ENCODE data around the gene RPS6KA2. TPM values are rescaled to one million over a fixed set of nuclear protein-coding genes. Genes with fewer than 3 reads are reported as not detected.

RPS6KA2 gene
- total and polyA plus RNA-seq, 2 donors (not counting 3 experiments of a cell fraction or from before 2014, with no cell fraction given), result 54.5 to 75.8 TPM

DNA sequence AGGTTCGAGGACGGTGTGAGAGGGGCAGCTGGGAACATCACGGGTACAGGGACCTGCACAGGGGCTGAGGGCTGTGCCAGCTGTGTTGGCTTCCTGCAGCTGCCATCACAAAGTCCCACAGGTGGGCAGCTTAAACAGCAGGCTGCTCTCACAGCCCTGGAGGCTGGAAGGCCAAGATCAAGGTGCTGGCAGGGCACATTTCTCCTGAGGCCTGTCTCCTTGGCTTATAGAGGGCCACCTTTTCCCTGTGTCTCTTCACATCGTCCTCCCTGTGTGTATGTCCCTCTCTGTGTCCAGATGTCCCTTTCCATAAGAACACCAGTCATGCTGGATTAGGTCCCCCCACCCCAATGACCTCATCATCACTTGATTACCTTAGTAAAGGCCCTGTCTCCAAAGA, 229.2 kb downstream of the RPS6KA2 start:
- ChIA-PET CTCF (interaction anchor here (4.6 to 5.9 kb wide), 2 partner anchors 88 to 121 kb away, joined by 125 to 158 read pairs; partner anchors contain the start of gene PRR18), POLR2A (no interaction called here)
- no peaks in the 10 kb centered on the region for H3K79me2 ChIP-seq (ENCODE audit: control insufficient read depth, insufficient read depth, low read length)
- FAIRE-seq (no peak), DNase-seq (ENCODE audit: low read depth, low spot score) (no peak)
- no TSS peak for BruUV-seq (replicated peaks)
- H2AFZ ChIP-seq (ENCODE audit: low read depth, low read length), result no peak overlapping the region
- no peaks in the 10 kb centered on the region for H4K20me1 ChIP-seq (replicated peaks; ENCODE audit: control insufficient read depth, extremely low read depth, insufficient read depth, low read length)
- no peak overlapping the region for H3K9ac ChIP-seq (replicated peaks; ENCODE audit: extremely low read depth, insufficient read depth, low read length)
- H3K4me2 ChIP-seq (ENCODE audit: insufficient read depth, low read length), result no peak overlapping the region
- intact Hi-C loops (cut with micrococcal nuclease), result no loop called here
- dilution Hi-C loops (cut with MboI; ENCODE audit: extremely low pct_ligation_motif_present, low sequenced_read_pairs), result no loop called here
- H3K36me3 ChIP-seq (ENCODE audit: control insufficient read depth in 2 of 2, extremely low read depth in 1 of 2, insufficient read depth in 2 of 2, low read length in 2 of 2), result no peaks in the 10 kb centered on the region
- H3K9me3 ChIP-seq (replicated peaks; ENCODE audit: control insufficient read depth, insufficient read depth, low read length), result no peaks in the 10 kb centered on the region
- no peak overlapping the region for H3K4me3 ChIP-seq (replicated peaks in 1 of 3; ENCODE audit: insufficient read depth in 1 of 3, low read depth in 1 of 3, low read length in 3 of 3)
- H3K27me3 ChIP-seq (ENCODE audit: control insufficient read depth in 2 of 2, insufficient read depth in 2 of 2, low read length in 2 of 2), result peaks cover 0 to 10% of the 10 kb centered on the region in 2 experiments
- no peaks in the 10 kb centered on the region for H3K4me1 ChIP-seq (ENCODE audit: control insufficient read depth, extremely low read depth, insufficient read depth, low read length)
- no peaks in the 10 kb centered on the region for H3K9me1 ChIP-seq (replicated peaks; ENCODE audit: control insufficient read depth, extremely low read depth, insufficient read depth, low read length)
- H3K27ac ChIP-seq (ENCODE audit: insufficient read depth, low read depth, low read length), result no peak overlapping the region
- TF ChIP-seq, protein P1, sequence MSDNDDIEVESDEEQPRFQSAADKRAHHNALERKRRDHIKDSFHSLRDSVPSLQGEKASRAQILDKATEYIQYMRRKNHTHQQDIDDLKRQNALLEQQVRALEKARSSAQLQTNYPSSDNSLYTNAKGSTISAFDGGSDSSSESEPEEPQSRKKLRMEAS (IDR thresholded peaks at IDR 0.05; ENCODE audit: insufficient read depth, insufficient read length), result no peak
- TF ChIP-seq MYC (IDR thresholded peaks at IDR 0.05; ENCODE audit: low read depth, low read length), result no peak

DNA sequence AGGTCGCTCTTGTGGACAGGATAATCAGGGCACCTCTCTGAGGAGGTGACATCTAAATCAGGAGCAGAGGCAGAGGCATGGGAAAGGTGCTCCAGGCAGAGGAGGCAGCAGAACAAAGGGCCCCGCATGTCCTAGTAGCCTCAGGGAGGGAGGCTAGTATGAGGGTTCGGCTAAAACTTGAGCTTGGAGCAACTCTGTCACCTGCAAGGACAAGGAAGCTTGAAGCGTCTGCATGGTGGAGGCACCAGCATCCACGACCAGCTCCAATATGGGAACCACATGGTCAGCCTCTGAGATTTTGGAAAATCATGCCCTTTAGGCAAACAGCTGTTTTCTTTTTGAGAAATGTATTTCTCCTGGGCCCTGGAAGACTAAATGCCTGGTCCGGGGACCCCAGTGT, 231.3 kb downstream of the RPS6KA2 start:
- TF ChIP-seq, protein P2, sequence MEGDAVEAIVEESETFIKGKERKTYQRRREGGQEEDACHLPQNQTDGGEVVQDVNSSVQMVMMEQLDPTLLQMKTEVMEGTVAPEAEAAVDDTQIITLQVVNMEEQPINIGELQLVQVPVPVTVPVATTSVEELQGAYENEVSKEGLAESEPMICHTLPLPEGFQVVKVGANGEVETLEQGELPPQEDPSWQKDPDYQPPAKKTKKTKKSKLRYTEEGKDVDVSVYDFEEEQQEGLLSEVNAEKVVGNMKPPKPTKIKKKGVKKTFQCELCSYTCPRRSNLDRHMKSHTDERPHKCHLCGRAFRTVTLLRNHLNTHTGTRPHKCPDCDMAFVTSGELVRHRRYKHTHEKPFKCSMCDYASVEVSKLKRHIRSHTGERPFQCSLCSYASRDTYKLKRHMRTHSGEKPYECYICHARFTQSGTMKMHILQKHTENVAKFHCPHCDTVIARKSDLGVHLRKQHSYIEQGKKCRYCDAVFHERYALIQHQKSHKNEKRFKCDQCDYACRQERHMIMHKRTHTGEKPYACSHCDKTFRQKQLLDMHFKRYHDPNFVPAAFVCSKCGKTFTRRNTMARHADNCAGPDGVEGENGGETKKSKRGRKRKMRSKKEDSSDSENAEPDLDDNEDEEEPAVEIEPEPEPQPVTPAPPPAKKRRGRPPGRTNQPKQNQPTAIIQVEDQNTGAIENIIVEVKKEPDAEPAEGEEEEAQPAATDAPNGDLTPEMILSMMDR (IDR thresholded peaks at IDR 0.05; ENCODE audit: extremely low read depth in 1 of 2, insufficient read depth in 1 of 2, low read depth in 1 of 2, low read length in 2 of 2), result no peak
- TF ChIP-seq POLR2A (IDR thresholded peaks at IDR 0.05; ENCODE audit: low read depth, low read length) (no peak), GATA2 (IDR thresholded peaks at IDR 0.05; ENCODE audit: insufficient read depth, insufficient read length, low read depth, low read length) (no peak), JUN (IDR thresholded peaks at IDR 0.05; ENCODE audit: borderline replicate concordance, insufficient read depth, insufficient read length, low read depth) (no peak), MYC (IDR thresholded peaks at IDR 0.05; ENCODE audit: low read depth, low read length) (no peak), FOS (IDR thresholded peaks at IDR 0.05; ENCODE audit: borderline replicate concordance, insufficient read depth, low read length) (no peak), POLR2AphosphoS5 (IDR thresholded peaks at IDR 0.05; ENCODE audit: insufficient read depth, low read depth, low read length) (no peak), EZH2 (IDR thresholded peaks at IDR 0.05; ENCODE audit: borderline replicate concordance, low read depth, low read length, severe bottlenecking) (no peak)
- TF ChIP-seq, protein P1 (IDR thresholded peaks at IDR 0.05; ENCODE audit: insufficient read depth, insufficient read length), result no peak
- Histone ChIP-seq H3K9me1 (replicated peaks; ENCODE audit: control insufficient read depth, extremely low read depth, insufficient read depth, low read length) (no peaks in the 10 kb centered on the region), H3K36me3 (ENCODE audit: control insufficient read depth in 2 of 2, extremely low read depth in 1 of 2, insufficient read depth in 2 of 2, low read length in 2 of 2) (no peaks in the 10 kb centered on the region), H4K20me1 (replicated peaks; ENCODE audit: control insufficient read depth, extremely low read depth, insufficient read depth, low read length) (no peaks in the 10 kb centered on the region), H2AFZ (ENCODE audit: low read depth, low read length) (no peak overlapping the region), H3K9ac (replicated peaks; ENCODE audit: extremely low read depth, insufficient read depth, low read length) (no peak overlapping the region), H3K27ac (ENCODE audit: insufficient read depth, low read depth, low read length) (no peak overlapping the region), H3K4me1 (ENCODE audit: control insufficient read depth, extremely low read depth, insufficient read depth, low read length) (no peaks in the 10 kb centered on the region), H3K4me2 (ENCODE audit: insufficient read depth, low read length) (no peak overlapping the region), H3K79me2 (ENCODE audit: control insufficient read depth, insufficient read depth, low read length) (no peaks in the 10 kb centered on the region), H3K27me3 (ENCODE audit: control insufficient read depth in 2 of 2, insufficient read depth in 2 of 2, low read length in 2 of 2) (peaks cover 4 to 12% of the 10 kb centered on the region in 2 experiments), H3K4me3 (replicated peaks in 1 of 3; ENCODE audit: insufficient read depth in 1 of 3, low read depth in 1 of 3, low read length in 3 of 3) (no peak overlapping the region), H3K9me3 (replicated peaks; ENCODE audit: control insufficient read depth, insufficient read depth, low read length) (no peaks in the 10 kb centered on the region)
- no peak for FAIRE-seq
- dilution Hi-C loops (cut with MboI; ENCODE audit: extremely low pct_ligation_motif_present, low sequenced_read_pairs), result no loop called here
- BruUV-seq (replicated peaks), result no TSS peak
- ChIA-PET CTCF (interaction anchor here (1.1 to 1.4 kb wide), 4 partner anchors 10 to 120 kb away, joined by 3 to 5 read pairs (median 4); no protein-coding TSS in a partner anchor), POLR2A (no interaction called here)
- no peak for DNase-seq (ENCODE audit: low read depth, low spot score)
- intact Hi-C loops (cut with micrococcal nuclease), result no loop called here

Measured in endothelial cell of umbilical vein (primary cell).